Measurements from ENCODE around the gene TNFSF9.

DNA sequence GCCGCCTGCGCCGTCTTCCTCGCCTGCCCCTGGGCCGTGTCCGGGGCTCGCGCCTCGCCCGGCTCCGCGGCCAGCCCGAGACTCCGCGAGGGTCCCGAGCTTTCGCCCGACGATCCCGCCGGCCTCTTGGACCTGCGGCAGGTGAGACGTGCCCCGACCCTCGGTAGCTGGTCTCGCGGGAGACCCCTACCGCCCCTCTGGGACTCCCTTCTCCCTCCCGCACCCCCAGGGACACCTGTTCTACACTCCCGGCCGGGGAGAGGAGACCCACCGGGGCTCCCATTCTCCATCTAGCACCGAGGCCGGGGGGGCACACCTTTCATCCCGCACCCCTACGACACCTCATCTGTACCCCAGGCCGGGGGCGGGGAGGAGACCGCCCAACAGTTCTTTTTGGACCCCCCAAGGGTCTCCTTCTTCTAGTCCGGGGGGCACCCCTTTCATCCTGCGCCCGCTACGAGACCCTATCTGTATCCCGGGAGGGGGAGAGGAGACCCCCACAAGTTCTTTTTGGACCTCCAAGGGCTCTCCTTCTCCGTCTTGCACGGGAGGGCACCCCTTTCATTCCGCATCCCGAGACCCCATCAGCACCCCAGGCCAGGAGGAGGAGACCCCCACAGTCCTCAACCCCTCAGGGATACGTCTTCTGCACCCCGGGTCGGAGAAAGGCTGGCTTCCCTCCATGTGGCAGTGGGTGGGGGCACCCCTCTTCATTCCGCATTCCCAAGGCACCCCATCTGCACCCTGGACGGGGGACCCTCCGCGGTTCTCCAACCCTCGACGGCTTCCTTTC lies 533 bp downstream of the TNFSF9 start:
- TF ChIP-seq POLR2AphosphoS5 (IDR thresholded peaks at IDR 0.05): no peak
- TF ChIP-seq, protein P1, sequence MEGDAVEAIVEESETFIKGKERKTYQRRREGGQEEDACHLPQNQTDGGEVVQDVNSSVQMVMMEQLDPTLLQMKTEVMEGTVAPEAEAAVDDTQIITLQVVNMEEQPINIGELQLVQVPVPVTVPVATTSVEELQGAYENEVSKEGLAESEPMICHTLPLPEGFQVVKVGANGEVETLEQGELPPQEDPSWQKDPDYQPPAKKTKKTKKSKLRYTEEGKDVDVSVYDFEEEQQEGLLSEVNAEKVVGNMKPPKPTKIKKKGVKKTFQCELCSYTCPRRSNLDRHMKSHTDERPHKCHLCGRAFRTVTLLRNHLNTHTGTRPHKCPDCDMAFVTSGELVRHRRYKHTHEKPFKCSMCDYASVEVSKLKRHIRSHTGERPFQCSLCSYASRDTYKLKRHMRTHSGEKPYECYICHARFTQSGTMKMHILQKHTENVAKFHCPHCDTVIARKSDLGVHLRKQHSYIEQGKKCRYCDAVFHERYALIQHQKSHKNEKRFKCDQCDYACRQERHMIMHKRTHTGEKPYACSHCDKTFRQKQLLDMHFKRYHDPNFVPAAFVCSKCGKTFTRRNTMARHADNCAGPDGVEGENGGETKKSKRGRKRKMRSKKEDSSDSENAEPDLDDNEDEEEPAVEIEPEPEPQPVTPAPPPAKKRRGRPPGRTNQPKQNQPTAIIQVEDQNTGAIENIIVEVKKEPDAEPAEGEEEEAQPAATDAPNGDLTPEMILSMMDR (IDR thresholded peaks at IDR 0.05): no peak
- no peak for TF ChIP-seq POLR2A (IDR thresholded peaks at IDR 0.05)
- no peak for TF ChIP-seq EP300 (IDR thresholded peaks at IDR 0.05)
